SK-N-SH (cell line): ENCODE data around the gene GGCT.

Experiments
- CTCF ChIP-seq: fragments of 200-600 bp; sonication (generic); IDR thresholded peaks from 2 replicates; pipeline ENCODE4 v1.6.1; 2017; ENCODE audit warnings: antibody characterized with exemption, mild to moderate bottlenecking, moderate library complexity
- FOSL2 ChIP-seq: IDR thresholded peaks from 2 replicates; pipeline ENCODE4 v1.4.0; 2012; ENCODE audit warnings: low read depth, mild to moderate bottlenecking, moderate library complexity, borderline replicate concordance
- GABPA ChIP-seq: IDR thresholded peaks from 2 replicates; pipeline ENCODE4 v1.4.0; 2012; ENCODE audit warnings: low read depth, mild to moderate bottlenecking
- MAX ChIP-seq: IDR thresholded peaks from 2 replicates; pipeline ENCODE4 v1.4.0; 2012; ENCODE audit warnings: low read depth
- RXRA ChIP-seq: IDR thresholded peaks from 2 replicates; pipeline ENCODE4 v1.4.0; 2012; ENCODE audit warnings: low read depth, mild to moderate bottlenecking, borderline replicate concordance
- TEAD4 ChIP-seq: IDR thresholded peaks from 2 replicates; pipeline ENCODE4 v1.4.0; 2012; ENCODE audit warnings: mild to moderate bottlenecking, borderline replicate concordance; ENCODE audit not compliant: insufficient read depth
- YY1 ChIP-seq: IDR thresholded peaks from 2 replicates; pipeline ENCODE4 v1.4.0; 2012; ENCODE audit warnings: low read depth, mild to moderate bottlenecking

DNA sequence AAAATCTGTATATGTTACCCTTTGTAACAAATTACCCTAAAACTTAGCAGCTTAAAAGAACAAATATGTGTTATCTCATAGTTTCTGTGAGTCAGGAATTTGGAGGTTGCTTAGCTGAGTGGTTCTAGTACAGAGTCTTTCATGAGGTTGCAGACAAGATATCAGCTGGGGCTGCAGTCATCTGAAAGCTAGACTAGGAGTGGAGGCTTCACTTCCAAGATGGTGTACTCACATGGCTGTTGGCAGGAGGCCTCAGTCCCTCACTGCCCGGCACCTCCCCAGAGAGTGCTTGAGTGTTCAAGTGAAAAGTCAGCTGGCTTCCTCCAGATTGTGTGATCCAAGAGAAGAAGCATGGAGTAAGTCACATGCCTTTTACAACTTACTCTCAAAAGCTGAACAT, 16.9 kb upstream of the GGCT start:
- no peak for TF ChIP-seq CTCF
- TF ChIP-seq FOSL2: no peak
- TF ChIP-seq RXRA: no peak
- no peak for TF ChIP-seq MAX
- no peak for TF ChIP-seq TEAD4
- TF ChIP-seq YY1: no peak
- TF ChIP-seq GABPA: no peak
